SK-N-SH (cell line): ENCODE measurements around the gene STX1A. TPM values are rescaled to one million over a fixed set of nuclear protein-coding genes. Genes with fewer than 3 reads are reported as not detected.

Source experiments
- CTCF ChIA-PET: fragments of 300-600, 350-600 bp; formaldehyde crosslinking; extraction: SDS; loops from one replicate; lab custom pipeline; 2021; lab: Yijun Ruan, JAX
- POLR2A ChIA-PET: fragments of 350-600 bp; sonication (Branson Sonifier 250); formaldehyde crosslinking; extraction: SDS; loops from one replicate; lab custom pipeline; 2020; ENCODE audit warnings: antibody characterized with exemption, inconsistent platforms; lab: Yijun Ruan, JAX
- DNase-seq: peaks from one replicate; pipeline ENCODE4 v3.0.0; 2012
- H2AFZ ChIP-seq: fragments of 200-600 bp; sonication (generic); 2 replicates; pipeline ENCODE4 v1.8.1; 2016; ENCODE audit warnings: antibody characterized with exemption, mild to moderate bottlenecking, low read depth
- H3F3A ChIP-seq: fragments of 200-600 bp; sonication (generic); replicated peaks from 2 replicates; pipeline ENCODE3; 2016; ENCODE audit warnings: antibody characterized with exemption, mild to moderate bottlenecking; ENCODE audit not compliant: insufficient read depth
- H3K27ac ChIP-seq, 2 experiments: fragments of 200-500 bp in 1 of 2; fragments of 200-600 bp in 1 of 2; sonication (Bioruptor generic) in 1 of 2; sonication (generic), shearing (Covaris generic) in 1 of 2; 2 replicates each; pipeline versions ENCODE4 v1.5.1 to v1.6.1; 2014 to 2016; ENCODE audit warnings: low read depth in 2 of 2, inconsistent platforms in 1 of 2, low read length in 1 of 2, mild to moderate bottlenecking in 1 of 2, mixed read lengths in 1 of 2
- H3K27me3 ChIP-seq: fragments of 200-600 bp; sonication (generic), shearing (Covaris generic); 2 replicates; pipeline ENCODE4 v1.6.1; 2016; ENCODE audit warnings: mixed run types; ENCODE audit not compliant: insufficient read depth
- H3K36me3 ChIP-seq, 2 experiments: fragments of 200-500 bp in 1 of 2; fragments of 200-600 bp in 1 of 2; sonication (Bioruptor generic) in 1 of 2; sonication (generic) in 1 of 2; replicated peaks in 1 of 2; 2 replicates each; pipeline versions ENCODE3 to v1.5.1; 2014 to 2016; ENCODE audit warnings: low read length in 1 of 2, mild to moderate bottlenecking in 1 of 2; ENCODE audit not compliant: insufficient read depth in 2 of 2, control insufficient read depth in 1 of 2
- H3K4me1 ChIP-seq, 2 experiments: fragments of 200-500 bp in 1 of 2; fragments of 200-600 bp in 1 of 2; sonication (Bioruptor generic) in 1 of 2; sonication (generic), shearing (Covaris generic) in 1 of 2; 2 replicates each; pipeline versions ENCODE4 v1.5.1 to v1.6.1; 2014 to 2016; ENCODE audit warnings: low read depth in 1 of 2, low read length in 1 of 2, mixed run types in 1 of 2; ENCODE audit not compliant: insufficient read depth in 2 of 2, control insufficient read depth in 1 of 2
- H3K4me2 ChIP-seq: fragments of 200-600 bp; sonication (generic), shearing (Covaris generic); 2 replicates; pipeline ENCODE4 v1.6.1; 2017; ENCODE audit warnings: mixed run types
- H3K4me3 ChIP-seq, 2 experiments: fragments of 200-500 bp in 1 of 2; fragments of 200-600 bp in 1 of 2; sonication (Bioruptor generic) in 1 of 2; sonication (generic), shearing (Covaris generic) in 1 of 2; 2 replicates each; pipeline versions ENCODE4 v1.5.1 to v1.8.1; 2014 to 2016; ENCODE audit warnings: low read depth in 2 of 2, inconsistent platforms in 1 of 2, low read length in 1 of 2, mild to moderate bottlenecking in 1 of 2, mixed read lengths in 1 of 2, moderate library complexity in 1 of 2
- H3K79me2 ChIP-seq: fragments of 200-600 bp; sonication (generic); 2 replicates; pipeline ENCODE4 v1.8.1; 2017; ENCODE audit warnings: mild to moderate bottlenecking; ENCODE audit not compliant: insufficient read depth
- H3K9ac ChIP-seq: fragments of 200-600 bp; sonication (generic); 2 replicates; pipeline ENCODE4 v1.6.1; 2017; ENCODE audit warnings: mixed run types
- H3K9me2 ChIP-seq: fragments of 200-600 bp; sonication (generic); 2 replicates; pipeline ENCODE4 v1.6.1; 2017; ENCODE audit warnings: mixed run types
- H3K9me3 ChIP-seq: fragments of 200-600 bp; sonication (generic); 2 replicates; pipeline ENCODE4 v1.6.1; 2017; ENCODE audit warnings: mixed run types, mild to moderate bottlenecking, moderate library complexity
- H4K20me1 ChIP-seq: fragments of 200-600 bp; sonication (generic); 2 replicates; pipeline ENCODE4 v1.6.1; 2017; ENCODE audit warnings: mild to moderate bottlenecking, mixed run types; ENCODE audit not compliant: insufficient read depth
- CHD2 ChIP-seq: fragments of 150-350 bp; IDR thresholded peaks from 2 replicates; pipeline ENCODE4 v1.6.1; 2018; ENCODE audit warnings: low read length; ENCODE audit not compliant: partially characterized antibody
- ELF1 ChIP-seq: IDR thresholded peaks from 2 replicates; pipeline ENCODE4 v1.4.0; 2012
- EP300 ChIP-seq, 2 experiments: IDR thresholded peaks; 2 replicates each; pipeline versions ENCODE4 v1.4.0 to v1.6.1; 2012; ENCODE audit warnings: borderline replicate concordance in 1 of 2, low read depth in 1 of 2, low read length in 1 of 2
- FOSL2 ChIP-seq: IDR thresholded peaks from 2 replicates; pipeline ENCODE4 v1.4.0; 2012; ENCODE audit warnings: low read depth, mild to moderate bottlenecking, moderate library complexity, borderline replicate concordance
- FOXJ3 ChIP-seq: sonication (generic); formaldehyde crosslinking; IDR thresholded peaks from 2 replicates; pipeline ENCODE4 v1.5.1; 2020; ENCODE audit warnings: mild to moderate bottlenecking, missing genetic modification reagents
- FOXM1 ChIP-seq: IDR thresholded peaks from 2 replicates; pipeline ENCODE4 v1.4.0; 2012; ENCODE audit warnings: low read depth, mild to moderate bottlenecking
- GABPA ChIP-seq: IDR thresholded peaks from 2 replicates; pipeline ENCODE4 v1.4.0; 2012; ENCODE audit warnings: low read depth, mild to moderate bottlenecking
- IRF3 ChIP-seq: fragments of 150-350 bp; IDR thresholded peaks from 2 replicates; pipeline ENCODE4 v1.6.1; 2016; ENCODE audit warnings: mild to moderate bottlenecking, low read depth, low read length
- NFIC ChIP-seq: IDR thresholded peaks from 2 replicates; pipeline ENCODE4 v1.4.0; 2012; ENCODE audit warnings: borderline replicate concordance
- PBX3 ChIP-seq: IDR thresholded peaks from 2 replicates; pipeline ENCODE4; 2012
- POLR2AphosphoS5 ChIP-seq: IDR thresholded peaks from 2 replicates; pipeline ENCODE4 v1.6.1; 2012; ENCODE audit warnings: low read depth, low read length
- RAD21 ChIP-seq: IDR thresholded peaks from 2 replicates; pipeline ENCODE4 v1.6.1; 2012; ENCODE audit warnings: mild to moderate bottlenecking, low read length
- RCOR1 ChIP-seq: fragments of 150-350 bp; IDR thresholded peaks from 2 replicates; pipeline ENCODE4 v1.6.1; 2017; ENCODE audit warnings: antibody characterized with exemption, low read length
- TEAD4 ChIP-seq: IDR thresholded peaks from 2 replicates; pipeline ENCODE4 v1.4.0; 2012; ENCODE audit warnings: mild to moderate bottlenecking, borderline replicate concordance; ENCODE audit not compliant: insufficient read depth
- USF1 ChIP-seq: IDR thresholded peaks from 2 replicates; pipeline ENCODE4 v1.4.0; 2012; ENCODE audit warnings: low read depth, borderline replicate concordance
- USF2 ChIP-seq: fragments of 150-350 bp; IDR thresholded peaks from 2 replicates; pipeline ENCODE4 v1.6.1; 2017; ENCODE audit warnings: antibody characterized with exemption, low read length, low read depth, borderline replicate concordance
- YY1 ChIP-seq: IDR thresholded peaks from 2 replicates; pipeline ENCODE4 v1.4.0; 2012; ENCODE audit warnings: low read depth, mild to moderate bottlenecking
- WGBS: methylation state at CpG from one replicate; pipeline ENCODE4 v1.1.6; 2017; ENCODE audit warnings: low lambda C conversion rate; 5-methylcytosine and 5-hydroxymethylcytosine counted together
- polyA plus RNA-seq, 3 experiments: library from polyadenylated mRNA; depleted of rRNA; stranded (reverse); fragments of >200 nt; gene quantifications; 2 replicates each; pipeline ENCODE4 v1.2.3, GENCODE V29; 2012

The STX1A gene
- polyA plus RNA-seq, 1 of the 3 experiments (the other 2 are of a cell fraction): 91.1 TPM

DNA sequence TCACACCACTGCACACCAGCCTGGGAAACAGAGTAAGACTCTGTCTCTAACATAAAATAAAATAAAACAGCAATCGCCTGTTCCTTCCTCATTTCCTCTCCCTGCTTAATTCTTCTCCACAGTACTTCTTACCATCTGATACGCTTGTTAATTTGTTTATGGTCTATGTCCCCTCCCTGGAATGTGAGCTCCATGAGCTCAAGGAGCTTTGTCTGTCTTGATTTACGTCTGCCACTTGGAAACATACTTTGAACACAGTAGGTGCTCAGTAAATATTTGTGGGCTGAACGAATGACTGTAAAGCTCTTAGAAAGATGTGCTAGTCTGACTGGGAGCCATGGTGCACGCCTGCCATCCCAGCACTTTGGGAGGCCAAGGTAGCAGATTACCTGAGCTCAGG, 9.1 kb upstream of the STX1A start:
- Histone ChIP-seq H3K9me3 (no peaks in the 10 kb centered on the region), H3K9ac (no peak overlapping the region), H4K20me1 (no peaks in the 10 kb centered on the region), H3K4me2 (no peak overlapping the region), H3K79me2 (no peaks in the 10 kb centered on the region), H3K4me3 (no peak overlapping the region), H3K9me2 (no peaks in the 10 kb centered on the region), H3K27me3 (no peaks in the 10 kb centered on the region), H3K27ac (no peak overlapping the region), H3F3A (peaks cover 6% of the 10 kb centered on the region), H3K36me3 (no peaks in the 10 kb centered on the region), H3K4me1 (no peaks in the 10 kb centered on the region), H2AFZ (no peak overlapping the region)
- WGBS: 45% methylated on average over 5 of the region's 5 CpGs
- ChIA-PET POLR2A (interaction anchor here (1.2 kb wide), 1 partner anchor 11 kb away, joined by 3 read pairs; the partner anchor contains the start of gene ABHD11), CTCF (interaction anchor here (1.0 to 12.8 kb wide), 8 partner anchors 9 to 126 kb away, joined by 3 to 272 read pairs (median 4); no protein-coding TSS in a partner anchor)
- DNase-seq: no peak
- no peak for TF ChIP-seq YY1
- no peak for TF ChIP-seq EP300 (IDR thresholded peaks at IDR 0.05; ENCODE audit: borderline replicate concordance in 1 of 2, low read depth in 1 of 2, low read length in 1 of 2)
- TF ChIP-seq RCOR1: no peak
- TF ChIP-seq POLR2AphosphoS5: no peak
- no peak for TF ChIP-seq USF2
- no peak for TF ChIP-seq FOXJ3 (CRISPR knock-in tag)
- no peak for TF ChIP-seq ELF1
- TF ChIP-seq TEAD4: no peak
- TF ChIP-seq, all 33 proteins: peak for 0

DNA sequence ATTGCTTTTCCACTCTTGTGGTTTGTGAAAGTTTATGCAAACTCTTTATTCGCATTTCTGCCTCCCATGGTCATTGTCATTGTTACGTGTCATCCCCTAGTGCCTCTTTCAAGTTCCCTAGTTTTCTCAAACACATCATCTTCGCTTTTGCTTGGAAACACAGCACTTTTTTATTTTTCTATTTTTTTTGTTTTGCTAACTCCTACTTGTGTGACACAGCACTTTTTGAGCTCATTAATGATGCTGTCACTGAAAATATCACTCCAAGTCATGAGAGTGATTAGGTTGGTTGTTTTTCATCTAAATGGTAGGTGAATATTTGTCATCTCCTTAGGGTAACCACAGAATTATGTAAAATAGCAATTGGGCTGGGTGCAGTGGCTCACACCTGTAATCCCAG, 8.5 kb upstream of the STX1A start:
- POLR2A ChIA-PET: interaction anchor here (1.2 kb wide), 1 partner anchor 11 kb away, joined by 3 read pairs; the partner anchor contains the start of gene ABHD11
- no peak overlapping the region for H2AFZ ChIP-seq
- H3K9ac ChIP-seq: no peak overlapping the region

More for the DNA sequence above, 8.5 kb upstream of the STX1A start:
- WGBS: 70% methylated on average over 3 of the region's 3 CpGs
- Histone ChIP-seq H3K36me3 (no peaks in the 10 kb centered on the region), H3K79me2 (no peaks in the 10 kb centered on the region), H3K9me2 (no peaks in the 10 kb centered on the region), H3K4me1 (no peaks in the 10 kb centered on the region), H3K4me3 (no peak overlapping the region), H3K27ac (no peak overlapping the region), H3F3A (peaks cover 6% of the 10 kb centered on the region), H3K27me3 (no peaks in the 10 kb centered on the region), H3K4me2 (no peak overlapping the region)
- CTCF ChIA-PET: interaction anchor here (1.0 to 12.8 kb wide), 4 partner anchors 60 to 120 kb away, joined by 4 to 272 read pairs (median 6); no protein-coding TSS in a partner anchor
- TF ChIP-seq PBX3: no peak
- TF ChIP-seq IRF3: no peak
- no peak for TF ChIP-seq TEAD4
- TF ChIP-seq CHD2: no peak
- TF ChIP-seq RAD21: no peak
- no peak for TF ChIP-seq NFIC
- TF ChIP-seq FOXM1: no peak
- TF ChIP-seq FOXJ3 (CRISPR knock-in tag): no peak
- no peak for TF ChIP-seq RCOR1
- no peak for TF ChIP-seq USF1
- no peak for TF ChIP-seq FOSL2
- TF ChIP-seq GABPA: no peak
- TF ChIP-seq, all 33 proteins: peak for 0
- Histone ChIP-seq H3K9me3 (no peaks in the 10 kb centered on the region), H4K20me1 (no peaks in the 10 kb centered on the region)
- no peak for DNase-seq
